ENCODE results near the gene CHN1.

GRCh38 chr2:174824068-174824467 is 181.1 kb downstream of the CHN1 start:
- TF ChIP-seq MXI1 (IDR thresholded peaks at IDR 0.05; ENCODE audit: low read depth, low read length) (no peak), RCOR1 (IDR thresholded peaks at IDR 0.05; ENCODE audit: low read length) (no peak), POLR2AphosphoS5 (IDR thresholded peaks at IDR 0.05; ENCODE audit: low read depth, low read length) (no peak), CTCF (IDR thresholded peaks at IDR 0.05) (no peak), IRF3 (IDR thresholded peaks at IDR 0.05; ENCODE audit: low read depth, low read length) (no peak)
